Activated T-cell treated with anti-CD3 and anti-CD28 coated beads for 4 hours (primary cell): ENCODE results near the gene NDUFA3.
"Not testable (repeated sequence)": the region's sequence is repeated elsewhere in the genome, so short reads cannot be mapped to it uniquely, and the experiment has no call there.

Experiments
- DNase-seq: peaks from one replicate; pipeline ENCODE4 v3.0.0-alpha.2; 2020

NDUFA3 gene

DNA sequence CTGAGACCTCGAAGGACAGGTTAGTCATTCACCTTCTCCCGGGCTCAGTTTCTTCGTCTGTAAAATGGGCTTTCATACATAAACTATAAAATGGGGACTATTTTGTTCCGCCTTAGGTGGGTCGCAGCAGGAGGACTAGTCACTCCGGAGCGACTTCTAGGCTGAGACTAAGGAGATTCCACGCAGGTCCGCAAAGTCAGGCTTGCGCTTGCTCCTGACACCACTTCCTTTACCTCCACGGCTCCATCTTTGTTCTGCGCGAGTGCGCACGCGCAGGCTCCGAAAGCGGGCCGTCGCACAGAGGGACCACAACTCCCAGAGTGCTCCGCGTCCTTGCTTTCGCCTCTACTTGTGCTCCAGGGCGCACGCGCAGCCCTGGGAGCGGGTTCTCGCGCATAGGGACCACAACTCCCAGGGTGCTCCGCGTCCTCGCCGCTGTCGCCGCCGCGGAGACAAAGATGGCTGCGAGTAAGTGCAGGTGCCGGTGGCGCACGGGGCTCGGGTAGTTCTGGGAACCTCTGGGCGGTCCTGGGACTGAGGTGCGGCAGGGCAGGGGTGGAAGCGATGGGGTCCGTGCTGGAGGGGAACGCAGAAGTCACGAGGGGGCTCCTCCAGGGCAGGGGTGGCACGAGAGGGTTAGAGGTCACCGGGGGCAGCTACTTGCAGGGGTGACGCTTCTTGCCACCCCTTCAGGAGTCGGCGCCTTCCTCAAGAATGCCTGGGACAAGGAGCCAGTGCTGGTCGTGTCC lies at the start of gene NDUFA3:
TSS of gene NDUFA3 (plus strand) at position 435 of the 749 bp plus-strand sequence. CDS start at position 459, 24 bp downstream.
- DNase-seq = peak; percentile 94

DNA sequence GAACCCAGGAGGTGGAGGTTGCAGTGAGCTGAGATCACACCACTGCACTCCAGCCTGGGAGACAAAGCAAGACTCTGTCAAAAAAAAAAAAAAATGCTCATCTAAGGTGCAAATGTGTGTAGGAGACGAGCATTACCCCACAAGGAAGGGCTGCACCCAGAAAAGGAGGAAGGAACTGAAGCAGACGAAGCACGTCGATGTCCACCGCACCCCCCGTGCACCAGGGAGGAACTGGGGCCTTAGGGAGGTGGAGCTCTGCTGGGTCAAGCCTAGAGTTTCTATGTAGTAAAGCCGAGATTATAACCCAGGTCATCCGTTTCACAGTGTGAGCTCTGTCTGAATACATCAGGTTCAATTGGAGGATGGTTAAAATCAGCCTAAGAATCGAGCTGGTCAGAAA lies 40.0 kb upstream of the NDUFA3 start:
- DNase-seq = no peak

DNA sequence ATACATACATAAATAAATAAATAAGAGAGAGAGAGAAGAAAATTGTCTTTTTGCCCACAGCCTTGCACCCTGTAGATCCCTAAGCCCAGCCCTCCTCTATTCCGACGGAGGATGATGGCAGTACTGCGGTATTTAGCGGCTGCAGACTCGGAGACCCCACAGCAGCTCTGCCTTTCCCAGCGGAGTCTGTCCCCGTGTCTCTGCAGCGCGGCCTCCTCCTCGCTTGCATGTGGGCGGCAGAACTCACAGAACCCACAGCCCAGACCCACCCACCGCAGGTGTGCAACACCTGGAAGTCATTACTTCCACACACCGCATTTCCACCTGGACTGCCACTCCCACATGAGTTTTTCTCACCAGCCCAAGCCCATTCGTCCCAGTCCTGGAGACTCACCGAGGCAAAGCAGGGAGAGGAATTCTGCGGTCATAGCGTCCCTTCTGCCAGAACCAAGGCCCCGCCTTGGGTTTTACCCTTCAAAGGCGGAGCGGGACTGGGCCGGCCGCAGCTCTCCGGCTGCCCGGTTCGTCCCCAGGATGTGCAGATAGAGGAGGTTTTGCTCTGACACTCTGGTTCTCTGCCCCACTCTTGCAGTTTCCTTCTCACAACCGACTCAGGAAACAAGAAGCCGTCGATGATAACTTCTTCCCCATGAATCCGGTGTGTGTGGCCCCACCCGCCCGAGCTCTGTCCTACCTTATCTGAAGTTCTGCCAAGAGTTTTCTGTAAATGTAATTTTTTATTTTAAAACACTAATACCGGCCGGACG lies 39.1 kb upstream of the NDUFA3 start, which contains the start of gene VSTM1:
TSS of gene VSTM1 (minus strand) at position 548 of the 767 bp plus-strand sequence. CDS start at position 428, 120 bp downstream.
- DNase-seq = no peak

DNA sequence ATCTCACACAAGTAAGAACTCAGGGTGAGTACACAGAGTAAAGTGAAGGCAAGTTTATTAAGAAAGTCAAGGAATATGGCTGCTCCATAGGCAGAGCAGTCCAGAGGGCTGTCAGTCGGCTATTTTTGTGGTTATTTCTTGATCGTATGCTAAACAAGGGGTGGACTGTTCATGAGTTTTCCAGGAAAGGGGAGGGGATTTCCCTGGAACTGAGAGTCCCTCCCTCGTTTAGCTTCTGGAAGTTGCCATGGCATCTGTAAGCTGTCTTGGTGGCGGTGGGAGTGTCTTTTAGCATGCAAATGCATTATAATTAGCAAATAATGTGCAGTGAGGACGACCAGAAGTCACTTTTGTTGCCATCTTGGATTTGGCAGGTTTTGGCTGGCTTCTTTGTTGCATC lies 33.2 kb upstream of the NDUFA3 start:
- DNase-seq = no peak

DNA sequence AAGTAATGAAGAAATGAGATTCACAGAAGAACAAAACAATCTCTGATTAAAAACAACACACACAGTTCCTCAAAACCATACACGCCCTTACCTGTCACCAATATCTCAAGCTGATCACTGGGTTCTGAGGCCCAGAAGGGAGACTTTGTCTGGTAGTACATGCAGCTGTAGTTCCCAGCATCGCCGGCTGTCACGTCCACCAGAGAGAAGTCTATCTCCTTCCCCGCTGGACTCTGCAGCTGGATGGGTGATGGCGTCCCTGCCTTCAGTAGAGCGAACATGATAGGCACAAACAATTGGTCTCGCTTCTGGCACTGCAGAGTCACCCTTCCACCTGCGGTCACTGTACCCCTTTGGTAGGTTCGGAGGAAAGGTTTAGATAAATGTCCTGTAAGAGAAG lies 28.8 kb upstream of the NDUFA3 start:
- DNase-seq = no peak

DNA sequence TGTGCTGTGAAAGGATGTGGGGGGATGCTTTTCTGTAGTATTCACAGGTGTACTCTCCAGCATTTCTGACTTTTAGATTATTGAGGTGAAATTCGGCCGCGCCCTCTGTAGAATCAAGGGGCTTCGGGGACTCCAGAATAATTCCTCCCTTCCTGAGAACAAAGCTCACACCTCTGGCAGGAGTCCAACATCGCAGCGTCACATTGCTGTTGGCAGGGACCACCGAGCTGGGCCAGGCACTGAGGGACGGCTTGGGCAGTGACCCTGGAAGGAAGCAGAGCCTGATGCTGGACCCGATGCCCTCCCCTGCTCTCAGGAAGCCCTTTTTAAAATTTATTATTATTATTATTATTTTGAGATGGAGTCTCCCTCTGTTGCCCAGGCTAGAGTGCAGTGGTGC lies 27.8 kb upstream of the NDUFA3 start:
- no peak for DNase-seq

DNA sequence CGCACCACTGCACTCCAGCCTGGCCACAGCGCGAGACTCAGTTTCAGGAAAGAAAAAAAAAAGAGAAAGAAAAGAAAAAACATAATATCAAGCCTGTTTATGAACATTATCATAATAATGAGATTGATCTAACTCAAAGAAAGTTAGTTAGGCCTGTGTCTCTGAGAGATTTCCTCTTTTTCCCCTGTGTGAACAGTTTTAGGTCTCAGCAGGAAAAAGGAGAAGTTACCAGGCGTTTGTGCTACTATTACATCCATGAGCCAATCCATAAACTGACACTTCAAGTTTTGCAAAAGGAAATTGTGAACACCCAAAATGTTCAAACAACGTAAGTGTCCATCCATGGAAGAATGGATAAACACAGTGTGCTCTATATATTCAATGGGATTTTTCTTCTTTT lies 25.3 kb upstream of the NDUFA3 start:
- DNase-seq = no peak

DNA sequence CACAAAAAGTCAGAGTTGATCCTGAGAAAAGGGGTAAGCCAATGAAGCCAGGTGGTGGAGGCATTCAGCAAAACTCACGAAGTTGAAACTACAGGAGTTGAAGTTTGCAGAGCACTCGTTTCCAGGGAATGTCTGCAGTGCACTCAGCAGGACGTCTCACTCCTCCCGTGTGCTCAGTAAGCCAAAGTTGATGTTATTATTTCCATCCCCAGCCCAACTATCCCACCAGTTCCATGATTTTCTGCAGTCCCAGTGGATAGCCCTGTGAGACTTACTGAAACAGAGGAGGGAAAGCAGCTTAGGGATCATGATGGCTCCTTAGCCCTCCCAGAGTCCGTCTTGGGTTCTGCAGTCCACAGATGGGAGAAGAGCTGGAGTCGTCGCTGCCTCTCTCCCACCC lies 21.6 kb upstream of the NDUFA3 start, which contains the start of gene TARM1:
TSS of gene TARM1 (minus strand) at position 334 of the 400 bp plus-strand sequence. CDS start at position 309, 25 bp downstream.
- no peak for DNase-seq

DNA sequence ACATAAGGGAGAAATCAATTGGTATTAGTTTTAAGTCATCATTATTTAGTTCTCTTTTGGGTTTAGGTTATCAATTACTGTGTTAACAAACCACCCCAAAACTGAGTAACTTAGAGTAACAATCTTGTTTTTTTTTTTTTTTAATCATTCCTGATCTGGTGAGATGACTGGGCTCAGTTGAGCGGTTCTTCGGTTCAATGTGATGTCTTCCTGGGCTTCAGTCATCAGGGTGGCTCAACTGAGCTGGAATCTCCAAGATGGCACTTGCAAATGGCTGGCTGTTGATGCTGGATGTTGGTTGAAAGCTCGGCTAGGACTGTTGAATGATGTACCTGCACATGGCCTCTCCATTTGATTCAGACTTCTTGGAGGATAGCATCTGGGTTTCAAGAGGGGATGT lies 18.2 kb upstream of the NDUFA3 start:
- DNase-seq = no peak

DNA sequence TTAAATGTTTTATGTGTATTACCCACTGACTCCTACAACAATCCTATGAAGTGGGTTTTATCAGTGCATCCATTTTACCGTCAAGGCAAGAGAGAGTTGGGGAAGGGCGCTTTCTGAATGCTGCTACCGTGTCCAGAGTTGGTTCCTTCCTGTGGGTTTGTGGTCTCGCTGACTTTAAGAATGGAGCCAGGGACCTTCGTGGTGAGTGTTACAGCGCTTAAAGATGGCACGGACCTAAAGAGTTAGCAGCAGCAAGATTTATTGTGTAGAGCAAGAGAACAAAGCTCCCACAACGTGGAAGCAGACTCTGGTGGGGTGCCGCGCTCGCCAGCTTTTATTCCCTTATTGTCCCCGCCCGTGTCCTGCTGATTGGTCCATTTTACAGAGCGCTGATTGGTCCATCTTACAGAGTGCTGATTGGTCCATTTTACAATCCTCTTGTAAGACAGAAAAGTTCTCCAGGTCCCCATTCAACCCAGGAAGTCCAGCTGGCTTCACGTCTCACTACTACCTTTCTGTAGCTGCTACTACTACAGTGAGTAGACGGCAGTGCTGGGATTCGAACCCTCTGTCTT lies 8.1 kb upstream of the NDUFA3 start:
- no peak for DNase-seq

DNA sequence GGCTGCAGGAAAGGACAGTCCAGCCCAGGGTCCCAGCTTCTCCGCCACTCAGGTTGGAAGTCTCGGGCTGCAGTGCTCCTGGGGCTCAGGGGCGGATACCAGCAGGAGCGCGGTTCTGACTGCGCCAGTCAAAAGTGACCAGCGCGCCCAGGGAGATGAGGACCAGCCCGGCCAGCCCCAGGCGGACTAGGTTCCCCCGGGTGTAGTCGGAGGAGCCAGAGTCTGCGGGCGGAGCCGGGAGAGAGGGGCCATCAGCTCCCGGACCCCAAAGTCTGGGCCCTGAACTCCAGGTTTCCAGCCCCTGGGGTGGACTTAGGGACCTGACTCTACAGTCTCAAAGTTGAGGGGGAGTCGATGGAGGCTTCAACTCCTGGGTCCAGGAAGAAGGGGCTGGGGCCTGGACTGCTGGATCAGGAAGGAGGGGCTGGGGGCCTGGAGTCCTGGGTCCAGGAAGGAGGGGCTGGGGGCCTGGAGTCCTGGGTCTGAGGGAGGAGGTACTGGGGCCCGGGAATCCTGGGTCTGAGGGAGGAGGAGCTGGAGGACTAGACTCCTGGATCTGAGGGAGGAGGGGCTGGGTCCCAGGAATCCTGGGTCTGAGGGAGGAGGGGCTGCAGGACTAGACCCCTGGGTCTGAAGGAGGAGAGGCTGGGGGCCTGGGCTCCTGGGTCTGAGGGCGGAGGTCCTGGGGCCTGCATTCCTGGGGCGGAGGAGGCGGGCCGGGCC lies 7.4 kb upstream of the NDUFA3 start:
- DNase-seq = no peak

DNA sequence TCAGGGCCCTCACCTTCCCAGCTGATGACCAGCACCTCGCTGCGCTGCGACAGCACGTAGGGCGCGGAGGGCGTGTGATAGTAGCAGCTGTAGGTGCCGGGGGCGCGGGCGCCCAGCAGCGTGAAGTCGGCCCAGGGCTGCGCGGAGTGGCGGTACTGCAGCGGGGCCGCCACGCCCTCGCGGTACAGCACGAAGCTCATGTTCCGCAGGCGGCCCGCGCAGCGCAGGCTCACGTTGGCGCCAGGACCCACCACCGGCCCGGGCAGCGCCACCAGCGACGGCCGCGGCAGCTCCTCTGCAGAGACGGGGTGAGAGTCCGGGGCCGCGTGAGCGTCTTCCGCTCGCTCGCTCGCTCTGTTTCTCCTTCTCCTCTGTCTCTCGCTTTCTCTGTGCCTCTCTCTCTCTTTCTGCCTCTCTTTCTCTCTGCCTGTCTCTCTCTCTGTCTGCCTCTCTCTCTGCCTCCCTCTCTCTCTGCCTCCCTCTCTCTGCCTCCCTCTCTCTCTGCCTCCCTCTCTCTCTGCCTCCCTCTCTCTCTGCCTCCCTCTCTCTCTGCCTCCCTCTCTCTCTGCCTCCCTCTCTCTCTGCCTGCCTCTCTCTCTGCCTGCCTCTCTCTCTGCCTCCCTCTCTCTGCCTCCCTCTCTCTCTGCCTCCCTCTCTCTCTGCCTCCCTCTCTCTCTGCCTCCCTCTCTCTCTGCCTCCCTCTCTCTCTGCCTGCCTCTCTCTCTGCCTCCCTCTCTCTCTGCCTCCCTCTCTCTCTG lies 6.6 kb upstream of the NDUFA3 start:
- not testable (repeated sequence) for DNase-seq

DNA sequence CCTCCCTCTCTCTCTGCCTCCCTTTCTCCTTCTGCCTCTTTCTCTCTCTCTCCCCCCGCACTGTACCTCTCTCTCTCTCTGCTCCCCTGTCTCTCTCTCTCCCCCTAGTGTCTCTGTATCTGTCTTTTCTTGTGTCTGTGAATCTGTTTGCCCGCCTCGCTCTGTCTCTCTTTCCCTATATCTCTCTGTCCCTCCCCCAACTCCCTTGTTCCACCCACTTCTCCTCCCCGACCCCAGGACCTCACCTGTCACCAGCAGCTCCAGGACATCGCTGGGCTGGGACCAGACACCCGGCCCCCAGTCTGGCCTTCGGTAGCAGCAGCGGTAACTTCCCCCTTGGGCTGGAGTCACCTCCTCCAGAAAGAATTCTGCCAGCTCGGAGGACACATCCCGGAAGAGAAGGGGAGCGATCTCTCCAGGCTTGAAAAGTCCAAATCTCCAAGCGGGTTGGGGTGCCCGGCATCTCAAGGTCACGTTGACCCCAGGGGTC lies 6.0 kb upstream of the NDUFA3 start:
- no peak for DNase-seq

DNA sequence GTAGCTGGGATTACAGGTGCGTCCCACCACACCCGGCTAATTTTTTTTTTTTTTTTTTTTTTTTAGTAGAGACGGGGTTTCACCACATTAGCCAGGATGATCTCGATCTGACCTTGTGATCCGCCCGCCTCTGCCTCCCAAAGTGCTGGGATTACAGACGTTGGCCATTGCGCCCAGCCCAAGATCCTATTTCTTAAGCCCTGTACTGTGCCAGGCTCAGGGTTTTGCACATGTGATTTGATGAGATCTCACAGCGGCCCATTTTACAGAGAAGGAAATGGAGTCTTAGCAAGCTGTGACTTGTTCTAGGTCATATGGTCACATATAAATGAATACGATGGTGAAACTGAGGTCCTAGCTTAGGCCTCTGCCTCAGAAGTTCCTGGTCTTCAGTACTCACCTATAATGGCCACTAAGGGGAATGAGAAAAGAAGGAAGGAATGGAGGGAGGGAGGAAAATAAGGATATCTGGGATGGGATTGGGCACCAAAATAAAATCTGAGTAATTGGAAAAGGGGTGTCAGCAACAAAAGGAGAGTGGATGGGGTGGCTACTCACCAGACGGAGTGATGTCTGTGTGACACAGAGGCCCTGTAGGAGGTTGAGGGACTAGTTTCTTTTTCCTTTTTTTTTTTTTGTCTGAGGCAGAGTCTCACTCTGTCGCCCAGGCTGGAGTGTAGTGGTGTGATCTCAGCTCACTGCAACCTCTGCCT lies 3.3 kb upstream of the NDUFA3 start:
- no peak for DNase-seq

DNA sequence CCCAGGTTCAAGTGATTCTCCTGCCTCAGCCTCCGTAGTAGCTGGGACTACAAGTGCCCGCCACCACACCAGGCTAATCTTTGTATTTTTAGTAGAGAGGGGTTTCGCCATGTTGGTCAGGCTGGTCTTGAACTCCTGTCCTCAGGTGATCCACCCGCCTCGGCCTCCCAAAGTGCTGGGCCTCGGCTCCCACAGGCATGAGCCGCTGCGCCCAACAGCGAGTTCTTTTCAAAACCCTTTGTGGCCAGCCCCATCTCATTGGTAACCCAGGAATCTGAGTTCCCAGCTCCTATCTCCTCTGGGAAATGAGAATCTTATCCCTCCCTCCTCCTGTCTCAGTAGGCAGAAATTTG lies 2.8 kb upstream of the NDUFA3 start:
- DNase-seq = not testable (repeated sequence)

DNA sequence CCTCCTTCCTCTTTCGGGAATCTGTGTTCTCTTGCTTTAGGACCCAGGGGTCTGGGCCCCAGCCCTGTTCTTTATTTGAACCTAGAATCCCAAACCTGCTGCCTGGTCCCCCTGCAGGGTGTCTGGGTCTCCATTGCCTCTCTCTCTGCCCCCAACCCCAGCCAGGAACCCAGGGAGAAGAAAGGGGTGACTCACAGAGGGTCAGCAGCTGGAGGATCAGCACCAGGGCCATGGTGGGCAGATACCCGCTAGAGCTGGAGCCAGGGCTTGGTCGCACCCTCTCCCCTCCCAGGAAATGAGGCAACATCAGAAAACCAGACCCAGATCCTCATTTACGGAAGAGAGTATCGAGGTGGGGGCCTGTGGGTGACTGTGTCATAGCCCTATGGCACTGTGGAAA lies 2.1 kb upstream of the NDUFA3 start, which contains the start of gene OSCAR:
TSS of gene OSCAR (minus strand) at position 243 of the 400 bp plus-strand sequence. CDS start at position 232, 11 bp downstream.
- no peak for DNase-seq

DNA sequence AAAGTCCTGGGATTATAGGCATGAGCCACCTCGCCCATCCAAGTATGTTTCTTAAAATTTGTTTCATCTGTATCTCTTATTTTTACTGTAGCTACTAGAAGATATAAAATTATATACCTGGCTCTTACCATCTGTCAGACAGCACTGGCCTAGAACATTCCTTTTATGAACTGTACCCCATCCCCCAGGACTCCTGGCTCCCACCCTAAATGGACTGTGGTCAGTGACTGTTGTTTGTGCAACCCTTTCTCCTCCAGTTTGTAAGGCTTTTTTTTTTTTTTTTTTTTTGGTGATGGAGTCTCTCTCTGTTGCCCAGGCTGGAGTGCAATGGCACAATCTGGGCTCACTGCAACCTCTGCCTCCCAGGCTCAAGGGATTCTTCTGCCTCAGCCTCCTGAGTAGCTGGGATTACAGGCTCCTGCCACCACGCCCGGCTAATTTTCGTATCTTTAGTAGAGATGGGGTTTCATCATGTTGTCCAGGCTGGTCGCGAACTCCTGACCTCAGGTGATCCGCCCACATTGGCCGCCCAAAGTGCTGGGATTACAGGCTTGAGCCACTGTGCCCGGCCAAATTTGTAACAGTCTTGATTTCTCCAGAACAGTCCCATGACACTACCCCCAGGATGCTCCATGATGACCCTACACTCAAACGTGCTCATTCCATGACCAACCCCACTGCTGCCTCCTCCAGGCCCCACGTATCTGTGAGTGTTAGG lies 2.5 kb downstream of the NDUFA3 start:
- DNase-seq = no peak

DNA sequence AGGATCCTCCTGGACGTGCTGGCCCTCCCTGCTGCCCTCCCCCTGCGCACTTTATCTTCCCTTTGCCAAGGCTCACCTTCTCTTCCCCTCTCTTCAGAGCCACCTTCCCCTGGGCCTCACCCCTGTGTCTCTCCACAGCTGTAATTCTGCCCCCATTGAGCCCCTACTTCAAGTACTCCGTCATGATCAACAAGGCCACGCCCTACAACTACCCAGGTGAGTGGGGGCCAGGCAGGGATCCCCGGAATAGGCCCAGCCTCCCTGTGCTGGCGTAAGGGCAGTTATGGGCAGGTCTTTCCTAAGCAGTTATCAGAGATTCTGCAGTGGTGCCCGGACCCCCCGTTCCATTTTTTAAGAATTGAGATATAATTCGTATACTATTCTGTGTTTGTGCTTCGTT lies 3.1 kb downstream of the NDUFA3 start:
- DNase-seq = no peak

DNA sequence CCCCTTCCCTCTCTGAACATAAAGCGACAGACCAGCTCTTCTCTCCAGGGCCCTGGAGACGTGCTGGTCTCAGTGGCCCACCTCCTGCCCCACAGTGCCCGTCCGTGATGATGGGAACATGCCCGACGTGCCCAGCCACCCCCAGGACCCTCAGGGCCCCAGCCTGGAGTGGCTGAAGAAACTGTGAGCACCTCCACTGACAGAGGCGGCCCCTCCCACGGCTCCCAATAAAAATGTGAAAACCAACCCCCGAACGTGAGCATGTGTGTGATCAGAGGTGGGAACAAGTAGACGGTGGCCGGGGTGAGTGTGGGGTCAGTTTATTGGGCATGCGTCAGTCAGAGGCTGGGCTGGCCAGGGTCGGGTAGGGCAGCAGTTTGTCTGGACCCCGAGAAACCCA lies 4.1 kb downstream of the NDUFA3 start:
- DNase-seq = no peak

DNA sequence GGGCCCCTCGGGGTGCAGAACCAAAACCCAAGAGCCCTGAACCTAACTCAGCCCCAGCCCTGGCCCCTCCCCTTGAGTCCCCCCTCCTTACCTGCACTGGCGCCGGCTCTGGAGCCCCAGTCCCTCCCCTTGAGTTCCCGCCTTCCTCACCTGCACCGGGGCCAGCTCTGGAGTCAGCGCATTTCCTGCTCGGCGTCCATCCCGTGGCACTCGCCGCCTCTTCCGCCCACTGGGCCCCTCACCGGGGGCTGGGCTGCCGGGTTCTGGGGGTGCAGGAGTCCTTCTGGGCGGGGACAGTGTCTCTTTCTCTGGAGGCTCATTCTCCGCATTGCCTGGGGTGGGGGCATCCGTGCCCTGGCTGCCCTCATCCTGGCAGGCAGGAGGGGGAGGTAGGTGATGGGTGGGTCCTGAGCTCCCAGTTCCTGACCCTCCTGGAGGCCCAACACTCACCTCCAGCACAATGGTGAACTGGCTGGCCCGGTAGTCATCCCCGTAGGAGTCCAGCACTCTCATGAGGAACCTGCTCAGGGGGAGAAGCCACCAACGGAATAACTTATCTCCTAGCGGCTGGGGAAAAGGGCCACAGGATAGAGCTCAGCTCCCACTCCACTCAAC lies 5.3 kb downstream of the NDUFA3 start:
- DNase-seq = no peak
